ENCODE results near the gene CMYA5.
A peak's percentile ranks its signal among the peaks of the same experiment; 100 is the strongest.
"Not testable (repeated sequence)": the region's sequence is repeated elsewhere in the genome, so short reads cannot be mapped to it uniquely, and the experiment has no call there.

CMYA5 gene

GRCh38 chr5:79689541-79690466 is at the start of gene CMYA5:
Gene CMYA5, plus strand, starts transcription at chr5:79689836. Its CDS starts 72 bp downstream, at chr5:79689908.
- peak; percentile 65 for DNase-seq

- no peak for DNase-seq
Measured at GRCh38 chr5:79640571-79641055, 49.0 kb upstream of the CMYA5 start.

GRCh38 chr5:79641414-79641813 is 48.2 kb upstream of the CMYA5 start:
- DNase-seq, result no peak

GRCh38 chr5:79642210-79642609 is 47.4 kb upstream of the CMYA5 start:
- no peak for DNase-seq

- no peak for DNase-seq
Measured at GRCh38 chr5:79653843-79654242, 35.8 kb upstream of the CMYA5 start.

GRCh38 chr5:79663212-79663611 is 26.4 kb upstream of the CMYA5 start:
- DNase-seq, result no peak

- no peak for DNase-seq
Measured at GRCh38 chr5:79666758-79667157, 22.9 kb upstream of the CMYA5 start.

- no peak for DNase-seq
Measured at GRCh38 chr5:79672392-79672791, 17.2 kb upstream of the CMYA5 start.

- not testable (repeated sequence) for DNase-seq
Measured at GRCh38 chr5:79676354-79676753, 13.3 kb upstream of the CMYA5 start.

- not testable (repeated sequence) for DNase-seq
Measured at GRCh38 chr5:79682102-79682501, 7.5 kb upstream of the CMYA5 start.

- DNase-seq, result no peak
Measured at GRCh38 chr5:79684782-79685181, 4.9 kb upstream of the CMYA5 start.

- no peak for DNase-seq
Measured at GRCh38 chr5:79685627-79686026, 4.0 kb upstream of the CMYA5 start.

- no peak for DNase-seq
Measured at GRCh38 chr5:79686799-79687198, 2.8 kb upstream of the CMYA5 start.

- peak; percentile 9 for DNase-seq
Measured at GRCh38 chr5:79687889-79688288, 1.7 kb upstream of the CMYA5 start.

GRCh38 chr5:79691007-79691406 is 1.4 kb downstream of the CMYA5 start:
- no peak for DNase-seq

- no peak for DNase-seq
Measured at GRCh38 chr5:79692596-79692995, 3.0 kb downstream of the CMYA5 start.

GRCh38 chr5:79694183-79694582 is 4.5 kb downstream of the CMYA5 start:
- DNase-seq, result no peak

GRCh38 chr5:79694652-79695051 is 5.0 kb downstream of the CMYA5 start:
- DNase-seq, result no peak

GRCh38 chr5:79695526-79695925 is 5.9 kb downstream of the CMYA5 start:
- DNase-seq, result no peak

GRCh38 chr5:79697222-79698170 is 7.9 kb downstream of the CMYA5 start:
- DNase-seq, result no peak

GRCh38 chr5:79699763-79700400 is 10.2 kb downstream of the CMYA5 start:
- no peak for DNase-seq

GRCh38 chr5:79702606-79703380 is 13.2 kb downstream of the CMYA5 start:
- no peak for DNase-seq
